HCT116 (cell line): ENCODE measurements around the gene HIRA.

Source experiments
- POLR2A ChIP-seq: IDR thresholded peaks from 2 replicates; pipeline ENCODE4 v1.7.0; 2011; ENCODE audit warnings: borderline replicate concordance; ENCODE audit not compliant: insufficient read depth, insufficient read length; ENCODE audit errors: extremely low read depth
- RAD21 ChIP-seq: IDR thresholded peaks from 2 replicates; pipeline ENCODE4 v1.6.1; 2012; ENCODE audit warnings: low read depth, mild to moderate bottlenecking
- SIN3A ChIP-seq: IDR thresholded peaks from 2 replicates; pipeline ENCODE4 v1.6.1; 2012; ENCODE audit warnings: low read depth
- SP1 ChIP-seq: IDR thresholded peaks from 2 replicates; pipeline ENCODE4 v1.6.1; 2012; ENCODE audit warnings: low read depth
- TF ChIP-seq, protein P1 (sequence below), 3 experiments: fragments of 200-600 bp in 1 of 3; sonication (generic) in 1 of 3; IDR thresholded peaks in 2 of 3; conservative IDR thresholded peaks in 1 of 3; 2 replicates each; pipeline ENCODE4 v1.5.1; 2012 to 2017; ENCODE audit warnings: low read depth in 2 of 3, low read length in 2 of 3, antibody characterized with exemption in 1 of 3, borderline replicate concordance in 1 of 3, control low read depth in 1 of 3, mild to moderate bottlenecking in 1 of 3, mixed read lengths in 1 of 3, mixed run types in 1 of 3, moderate library complexity in 1 of 3; ENCODE audit not compliant: insufficient read depth in 1 of 3
- TF ChIP-seq, protein P2 (sequence below): IDR thresholded peaks from 2 replicates; pipeline ENCODE4 v1.6.1; 2012; ENCODE audit warnings: low read depth
- TF ChIP-seq, protein P3 (sequence below): IDR thresholded peaks from 2 replicates; pipeline ENCODE4 v1.6.1; 2012

DNA sequence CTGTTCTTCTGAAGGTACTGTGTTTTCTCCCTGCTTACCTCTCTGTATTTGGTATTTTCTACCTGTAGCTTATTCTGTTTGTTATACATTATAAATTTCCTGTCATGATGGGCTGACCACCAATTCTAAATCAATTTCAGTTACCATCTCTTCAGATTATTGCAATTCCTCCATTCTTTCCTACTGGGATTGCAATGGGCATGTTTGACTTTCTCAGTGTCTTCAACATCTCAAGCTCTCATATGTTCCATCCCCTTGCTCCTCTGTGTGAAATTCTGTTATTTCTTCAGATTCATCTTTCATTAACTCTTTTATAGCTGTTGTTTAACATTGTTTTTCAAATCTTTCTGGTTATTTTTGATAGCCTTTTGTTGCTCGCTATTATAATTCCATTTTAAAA is 31.5 kb upstream of the HIRA start:
- TF ChIP-seq, protein P1, sequence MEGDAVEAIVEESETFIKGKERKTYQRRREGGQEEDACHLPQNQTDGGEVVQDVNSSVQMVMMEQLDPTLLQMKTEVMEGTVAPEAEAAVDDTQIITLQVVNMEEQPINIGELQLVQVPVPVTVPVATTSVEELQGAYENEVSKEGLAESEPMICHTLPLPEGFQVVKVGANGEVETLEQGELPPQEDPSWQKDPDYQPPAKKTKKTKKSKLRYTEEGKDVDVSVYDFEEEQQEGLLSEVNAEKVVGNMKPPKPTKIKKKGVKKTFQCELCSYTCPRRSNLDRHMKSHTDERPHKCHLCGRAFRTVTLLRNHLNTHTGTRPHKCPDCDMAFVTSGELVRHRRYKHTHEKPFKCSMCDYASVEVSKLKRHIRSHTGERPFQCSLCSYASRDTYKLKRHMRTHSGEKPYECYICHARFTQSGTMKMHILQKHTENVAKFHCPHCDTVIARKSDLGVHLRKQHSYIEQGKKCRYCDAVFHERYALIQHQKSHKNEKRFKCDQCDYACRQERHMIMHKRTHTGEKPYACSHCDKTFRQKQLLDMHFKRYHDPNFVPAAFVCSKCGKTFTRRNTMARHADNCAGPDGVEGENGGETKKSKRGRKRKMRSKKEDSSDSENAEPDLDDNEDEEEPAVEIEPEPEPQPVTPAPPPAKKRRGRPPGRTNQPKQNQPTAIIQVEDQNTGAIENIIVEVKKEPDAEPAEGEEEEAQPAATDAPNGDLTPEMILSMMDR (IDR thresholded peaks at IDR 0.05 in 2 of 3, conservative IDR thresholded peaks at IDR 0.05 in 1 of 3; ENCODE audit: borderline replicate concordance in 1 of 3, insufficient read depth in 1 of 3, low read depth in 2 of 3, low read length in 2 of 3) = no peak
- no peak for TF ChIP-seq SIN3A
- TF ChIP-seq POLR2A = no peak
- TF ChIP-seq, protein P2, sequence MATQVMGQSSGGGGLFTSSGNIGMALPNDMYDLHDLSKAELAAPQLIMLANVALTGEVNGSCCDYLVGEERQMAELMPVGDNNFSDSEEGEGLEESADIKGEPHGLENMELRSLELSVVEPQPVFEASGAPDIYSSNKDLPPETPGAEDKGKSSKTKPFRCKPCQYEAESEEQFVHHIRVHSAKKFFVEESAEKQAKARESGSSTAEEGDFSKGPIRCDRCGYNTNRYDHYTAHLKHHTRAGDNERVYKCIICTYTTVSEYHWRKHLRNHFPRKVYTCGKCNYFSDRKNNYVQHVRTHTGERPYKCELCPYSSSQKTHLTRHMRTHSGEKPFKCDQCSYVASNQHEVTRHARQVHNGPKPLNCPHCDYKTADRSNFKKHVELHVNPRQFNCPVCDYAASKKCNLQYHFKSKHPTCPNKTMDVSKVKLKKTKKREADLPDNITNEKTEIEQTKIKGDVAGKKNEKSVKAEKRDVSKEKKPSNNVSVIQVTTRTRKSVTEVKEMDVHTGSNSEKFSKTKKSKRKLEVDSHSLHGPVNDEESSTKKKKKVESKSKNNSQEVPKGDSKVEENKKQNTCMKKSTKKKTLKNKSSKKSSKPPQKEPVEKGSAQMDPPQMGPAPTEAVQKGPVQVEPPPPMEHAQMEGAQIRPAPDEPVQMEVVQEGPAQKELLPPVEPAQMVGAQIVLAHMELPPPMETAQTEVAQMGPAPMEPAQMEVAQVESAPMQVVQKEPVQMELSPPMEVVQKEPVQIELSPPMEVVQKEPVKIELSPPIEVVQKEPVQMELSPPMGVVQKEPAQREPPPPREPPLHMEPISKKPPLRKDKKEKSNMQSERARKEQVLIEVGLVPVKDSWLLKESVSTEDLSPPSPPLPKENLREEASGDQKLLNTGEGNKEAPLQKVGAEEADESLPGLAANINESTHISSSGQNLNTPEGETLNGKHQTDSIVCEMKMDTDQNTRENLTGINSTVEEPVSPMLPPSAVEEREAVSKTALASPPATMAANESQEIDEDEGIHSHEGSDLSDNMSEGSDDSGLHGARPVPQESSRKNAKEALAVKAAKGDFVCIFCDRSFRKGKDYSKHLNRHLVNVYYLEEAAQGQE = no peak
- TF ChIP-seq RAD21 = no peak
- TF ChIP-seq, protein P3, sequence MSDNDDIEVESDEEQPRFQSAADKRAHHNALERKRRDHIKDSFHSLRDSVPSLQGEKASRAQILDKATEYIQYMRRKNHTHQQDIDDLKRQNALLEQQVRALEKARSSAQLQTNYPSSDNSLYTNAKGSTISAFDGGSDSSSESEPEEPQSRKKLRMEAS = no peak
- TF ChIP-seq SP1 = no peak
